Superior temporal gyrus (tissue), 1 donor: Measurements from ENCODE around the gene IL4R.
"Not testable (repeated sequence)": the region's sequence is repeated elsewhere in the genome, so short reads cannot be mapped to it uniquely, and the experiment has no call there.

ENCODE experiments used
- DNase-seq: peaks from one replicate; pipeline ENCODE4 v3.0.0-alpha.2; 2016; ENCODE audit errors: extremely low spot score

IL4R gene

DNA sequence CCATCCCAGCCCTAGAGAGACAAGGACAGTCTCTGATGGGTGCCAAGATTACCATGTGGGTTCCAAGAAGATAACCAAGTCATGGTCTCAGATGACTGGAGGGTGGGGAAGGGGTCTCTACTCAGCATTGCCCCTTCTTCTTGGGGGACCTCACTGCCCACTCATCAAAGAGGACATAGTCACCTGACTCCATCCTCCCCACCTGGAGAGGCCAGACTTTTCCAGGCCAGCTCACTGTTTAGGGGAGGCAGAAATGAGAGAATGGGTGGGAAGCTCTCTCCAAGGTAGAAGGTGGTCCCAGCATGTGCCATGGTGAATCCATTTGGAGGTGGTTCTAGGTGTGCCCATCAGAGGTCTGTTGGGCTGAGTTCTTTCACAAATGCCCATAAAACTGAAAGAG lies 67.5 kb downstream of the IL4R start:
- no peak for DNase-seq

- no peak for DNase-seq
Observed at GRCh38 chr16:27381974-27382855, 68.4 kb downstream of the IL4R start.

GRCh38 chr16:27383556-27384243 lies 69.9 kb downstream of the IL4R start:
- DNase-seq = no peak

- DNase-seq = no peak
Observed at GRCh38 chr16:27384425-27384824, 70.7 kb downstream of the IL4R start.

DNA sequence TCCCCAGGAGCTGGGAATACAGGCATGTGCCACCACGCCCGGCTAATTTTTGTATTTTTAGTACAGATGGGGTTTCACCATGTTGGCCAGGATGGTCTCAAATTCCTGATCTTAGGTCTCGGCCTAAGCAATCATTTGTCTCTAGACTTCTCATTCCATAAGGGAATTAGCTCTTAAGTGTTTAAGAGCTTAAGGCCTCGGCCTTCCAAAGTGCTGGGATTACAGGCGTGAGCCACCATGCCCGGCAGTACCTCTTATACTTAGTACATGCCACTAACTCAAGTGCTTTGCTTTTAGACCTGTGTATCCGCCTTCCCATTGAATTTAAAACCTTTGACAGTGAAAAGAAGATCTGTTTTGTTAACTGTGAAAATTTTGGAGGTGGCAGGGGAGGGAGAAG lies 71.6 kb downstream of the IL4R start:
- no peak for DNase-seq

GRCh38 chr16:27386674-27387073 lies 72.9 kb downstream of the IL4R start:
- no peak for DNase-seq

- no peak for DNase-seq
Observed at GRCh38 chr16:27387724-27388123, 74.0 kb downstream of the IL4R start.

DNA sequence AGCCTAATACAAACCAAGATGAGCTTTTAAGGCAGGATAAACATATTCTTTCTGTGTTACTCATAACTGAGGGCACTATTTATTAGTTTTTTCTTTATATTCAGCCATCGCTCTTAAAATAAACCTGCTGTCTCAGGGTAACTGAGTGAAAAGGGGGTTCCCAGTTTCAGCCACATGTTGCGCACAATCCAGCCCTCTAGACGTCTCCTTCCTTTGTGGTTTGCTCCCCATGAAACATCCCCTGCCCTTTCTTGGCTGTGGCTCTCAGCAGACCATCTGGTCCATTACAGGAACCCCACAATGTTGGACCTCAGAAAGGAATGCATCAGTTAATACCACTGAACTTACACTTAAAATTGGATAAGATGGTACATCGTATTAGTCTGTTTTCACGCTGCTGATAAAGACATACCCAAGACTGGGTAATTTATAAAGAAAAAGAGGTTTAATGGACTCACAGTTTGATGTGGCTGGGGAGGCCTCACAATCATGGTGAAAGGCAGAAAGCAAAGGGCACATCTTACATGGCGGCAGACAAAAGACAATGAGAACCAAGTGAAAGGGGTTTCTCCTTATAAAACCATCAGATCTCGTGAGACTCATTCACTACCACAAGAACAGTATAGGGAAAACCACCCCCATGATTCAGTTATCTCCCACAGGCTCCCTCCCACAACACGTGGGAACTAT lies 75.6 kb downstream of the IL4R start:
- no peak for DNase-seq

DNA sequence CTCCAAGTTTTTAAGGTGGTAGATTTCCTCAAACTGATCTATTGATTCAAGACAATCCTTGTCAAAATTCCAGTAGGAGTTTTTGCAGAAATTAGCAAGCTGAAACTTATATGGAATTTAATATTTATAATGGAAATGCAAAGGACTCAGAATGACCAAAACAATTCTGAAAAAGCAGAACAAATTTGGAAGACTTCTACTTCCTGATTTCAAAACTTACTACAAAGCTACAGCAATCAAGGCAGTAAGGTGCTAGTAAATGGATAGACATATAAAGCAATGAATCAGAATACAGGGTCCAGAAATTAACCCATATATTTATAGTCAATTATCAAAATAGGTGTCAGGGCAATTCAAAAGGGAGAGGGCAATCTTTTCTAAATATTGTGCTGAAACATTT lies 76.4 kb downstream of the IL4R start:
- DNase-seq = no peak

GRCh38 chr16:27392671-27393070 lies 78.9 kb downstream of the IL4R start:
- DNase-seq = no peak

DNA sequence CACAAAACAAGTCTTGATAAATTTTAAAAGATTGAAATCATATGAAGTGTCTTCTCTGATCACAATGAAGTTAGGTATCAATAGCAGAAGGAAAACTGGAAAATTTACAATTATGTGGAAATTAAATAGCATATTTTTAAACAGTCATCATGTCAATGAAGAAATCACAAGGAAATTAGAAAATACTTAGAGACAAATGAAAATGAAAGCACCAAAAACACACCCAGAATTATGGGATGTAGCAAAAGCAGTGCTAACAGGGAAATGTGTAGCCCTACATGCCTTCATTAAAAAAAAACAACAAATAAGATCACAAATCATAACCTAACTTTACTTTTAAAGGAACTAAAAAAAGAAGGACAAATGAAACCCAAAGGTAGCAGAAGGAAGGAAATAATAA lies 80.7 kb downstream of the IL4R start:
- no peak for DNase-seq

DNA sequence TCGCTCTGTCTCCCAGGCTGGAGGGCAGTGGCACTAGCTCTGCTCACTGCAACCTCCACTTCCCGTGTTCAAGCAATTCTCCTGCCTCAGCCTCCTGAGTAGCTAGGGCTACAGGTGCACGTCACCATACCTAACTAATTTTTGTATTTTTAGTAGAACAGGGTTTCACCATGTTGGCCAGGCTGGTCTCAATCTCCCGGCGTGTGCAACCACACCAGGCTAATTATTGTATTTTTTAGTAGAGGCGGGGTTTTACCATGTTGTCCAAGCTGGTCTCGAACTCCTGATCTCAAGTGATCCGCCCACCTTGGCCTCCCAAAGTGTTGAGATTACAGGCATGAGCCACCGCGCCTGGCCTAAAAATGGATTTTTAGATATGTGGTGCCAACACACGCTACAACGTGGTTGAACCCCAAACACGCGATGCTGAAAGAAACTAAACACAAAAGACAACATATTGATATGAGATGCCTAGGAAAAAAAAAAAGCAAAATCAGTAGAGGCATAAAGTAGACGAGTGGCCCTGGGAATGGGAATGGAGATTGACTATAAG lies 84.6 kb downstream of the IL4R start:
- not testable (repeated sequence) for DNase-seq

DNA sequence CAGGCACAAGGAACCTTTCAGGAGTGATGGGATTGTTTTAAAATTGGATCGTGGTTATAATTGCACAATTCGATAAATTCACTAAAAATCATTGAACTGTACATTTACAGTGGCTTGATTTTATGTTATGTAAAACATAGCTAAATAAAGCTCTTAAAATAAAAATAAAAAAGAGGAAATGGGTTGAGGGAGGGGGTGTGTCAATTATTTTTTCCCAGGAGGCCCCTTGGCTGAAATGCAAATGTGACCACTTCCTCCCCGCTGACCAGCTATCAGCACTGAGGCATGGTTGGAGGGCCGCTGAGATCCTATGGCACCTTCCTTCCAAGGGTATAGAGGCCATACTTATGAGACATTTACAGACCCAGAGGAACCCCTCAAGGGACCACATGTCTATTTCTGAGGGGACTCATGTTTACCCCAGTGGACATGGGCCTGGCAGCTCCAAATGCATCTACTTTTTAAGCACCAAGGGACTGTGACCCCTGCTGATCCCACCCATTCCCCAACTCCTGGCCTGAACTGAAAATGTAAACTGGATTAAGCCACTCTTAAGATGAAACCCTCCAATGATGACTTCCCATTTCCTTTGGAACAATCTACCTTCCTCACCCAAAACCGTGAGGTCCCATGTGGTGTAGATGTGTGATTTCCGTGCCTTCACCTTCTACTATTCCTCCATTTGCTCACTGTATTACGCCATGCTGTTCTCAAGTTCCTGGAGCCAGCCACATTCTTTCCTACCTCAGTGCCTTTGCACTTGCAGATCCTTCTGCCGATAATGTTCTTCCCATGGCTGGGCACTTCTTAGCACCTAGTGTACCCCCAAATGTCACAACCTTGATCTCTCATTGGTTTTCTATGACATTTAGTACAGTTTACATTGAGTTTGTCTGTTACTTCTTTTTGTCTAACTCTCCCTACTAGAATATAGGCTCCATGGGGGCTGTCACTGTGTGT lies 85.4 kb downstream of the IL4R start:
- DNase-seq = no peak

DNA sequence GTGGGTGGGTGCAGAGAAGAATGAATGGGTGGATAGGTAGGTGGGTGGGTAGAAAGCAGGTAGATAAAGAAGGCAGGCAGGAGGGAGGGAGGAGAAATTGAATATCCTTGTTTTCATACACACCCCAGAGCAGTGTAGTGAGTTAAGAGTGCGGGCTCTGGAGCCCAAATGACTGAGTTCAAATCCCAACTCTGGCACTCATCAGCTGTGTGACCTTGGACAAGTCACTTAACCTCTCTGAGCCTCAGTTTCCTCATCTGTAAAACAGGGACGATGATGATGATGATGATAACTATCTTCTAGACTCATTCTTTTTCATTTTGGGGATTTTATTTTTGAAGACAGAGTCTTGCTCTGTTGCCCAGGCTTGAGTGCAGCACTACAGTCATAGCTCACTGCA lies 86.2 kb downstream of the IL4R start:
- DNase-seq = no peak

DNA sequence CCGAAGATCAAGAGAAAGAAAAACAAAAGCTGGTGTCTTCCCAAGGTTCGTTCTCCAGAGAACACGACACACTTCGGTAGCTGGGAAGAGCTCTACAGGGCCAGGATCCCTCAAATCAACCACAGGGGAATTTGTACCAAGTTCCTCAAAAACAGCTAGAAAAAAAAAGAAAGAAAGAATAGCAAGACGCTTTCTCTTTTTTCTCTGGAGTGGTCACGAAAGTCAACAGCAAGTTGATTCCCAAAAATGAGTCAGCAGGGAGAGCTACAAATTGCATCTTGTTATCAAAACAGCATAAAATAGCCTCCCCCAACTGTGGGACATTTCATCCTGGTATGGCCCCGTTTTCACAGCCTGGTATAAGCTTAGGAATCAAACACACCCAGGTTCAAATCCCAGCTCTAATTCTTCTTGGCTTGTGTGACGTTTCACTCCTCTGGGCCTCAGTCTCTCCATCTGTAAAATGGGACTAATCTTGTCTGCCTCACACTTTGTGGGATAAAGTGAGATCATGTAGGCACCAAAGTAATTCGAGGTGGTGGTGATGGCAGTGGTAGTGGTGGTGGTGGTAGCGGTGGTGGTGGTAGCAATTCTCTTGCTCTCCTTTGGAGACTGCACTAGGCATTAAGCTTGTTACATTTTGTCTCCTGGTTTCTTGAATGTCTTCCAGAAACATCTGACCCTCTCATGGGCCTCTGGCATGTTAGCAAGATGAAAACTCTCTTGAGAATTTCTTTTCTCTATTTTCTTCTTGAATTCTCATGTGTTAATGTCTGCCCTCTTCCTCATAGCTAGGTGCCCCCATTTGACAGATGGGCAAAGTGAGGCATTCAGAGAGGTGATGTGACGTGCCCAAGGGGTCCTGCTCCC lies 87.2 kb downstream of the IL4R start:
- DNase-seq = no peak

- no peak for DNase-seq
Observed at GRCh38 chr16:27401768-27402568, 88.2 kb downstream of the IL4R start, which contains the start of gene IL21R. Gene IL21R (plus strand): TSS chr16:27402174. CDS start chr16:27430072, 27,898 bp downstream.

GRCh38 chr16:27402569-27402963 lies 88.8 kb downstream of the IL4R start:
- no peak for DNase-seq

DNA sequence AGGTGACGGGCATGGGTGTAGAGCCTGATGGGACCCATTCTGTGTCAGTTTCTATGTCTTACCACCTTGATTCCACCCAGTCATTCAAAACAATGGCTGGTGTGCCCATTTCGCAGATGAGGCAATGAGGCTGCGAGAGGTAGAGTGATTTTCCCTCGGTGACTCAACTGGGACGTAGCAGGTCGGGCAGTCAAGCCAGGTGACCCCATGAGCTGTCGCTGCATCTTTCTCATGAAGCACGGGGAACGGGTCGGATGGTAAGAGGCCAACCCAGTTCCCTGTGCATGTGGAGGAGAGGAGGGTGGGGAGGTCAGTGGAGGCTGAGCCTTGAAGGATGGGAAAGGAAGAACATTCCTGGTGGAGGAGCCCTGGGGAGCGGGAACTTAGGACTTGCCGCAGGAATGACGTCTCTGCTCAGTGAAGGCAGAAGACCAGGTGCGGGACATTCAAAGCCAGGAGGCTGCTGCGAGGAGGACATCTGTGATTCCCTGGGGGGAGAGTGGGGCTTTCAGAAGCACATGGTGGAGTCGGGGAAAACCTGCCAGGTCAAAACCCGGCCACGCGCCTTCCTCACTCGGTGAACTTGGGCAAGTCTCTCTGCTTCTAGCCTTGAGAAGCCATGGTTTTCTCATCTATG lies 89.3 kb downstream of the IL4R start:
- no peak for DNase-seq

DNA sequence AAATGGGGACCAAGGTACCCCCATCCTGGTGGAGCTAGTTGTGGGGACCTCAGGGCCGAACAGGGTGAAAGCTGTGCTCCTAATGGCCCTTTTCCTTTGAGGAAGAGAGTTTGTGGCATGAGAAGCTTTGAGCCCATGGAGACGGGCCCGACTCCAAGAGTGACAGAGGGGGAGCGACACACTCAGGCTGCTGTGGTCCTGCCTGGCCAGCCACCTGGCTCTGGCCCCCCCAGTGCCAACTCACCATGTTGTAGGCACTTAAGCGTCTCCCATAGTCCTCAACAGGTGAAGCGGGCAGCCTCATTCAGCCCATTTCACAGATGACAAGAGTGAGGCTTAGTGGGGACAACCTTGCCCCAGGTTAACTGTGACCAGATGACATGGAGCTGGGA lies 89.8 kb downstream of the IL4R start:
- DNase-seq = no peak
